Liver (tissue), 9 donors: ENCODE results near the gene SYNGR1. TPM values are rescaled to one million over a fixed set of nuclear protein-coding genes. Genes with fewer than 3 reads are reported as not detected.
A peak's percentile ranks its signal among the peaks of the same experiment; 100 is the strongest.

Experiments used
- DNase-seq: peaks from one replicate; pipeline ENCODE4 v3.0.0-alpha.2; 2017; ENCODE audit warnings: low spot score
- H3K27ac ChIP-seq, 2 donors: one replicate each; pipeline ENCODE4 v1.7.0; 2013; ENCODE audit warnings: inconsistent platforms in 2 of 2, low read length in 2 of 2, control low read depth in 1 of 2, low read depth in 1 of 2, mild to moderate bottlenecking in 1 of 2
- H3K27me3 ChIP-seq, 4 donors: one replicate each; pipeline versions ENCODE4 v1.6.1 to v1.7.0; 2013; ENCODE audit warnings: low read length in 3 of 4, inconsistent platforms in 1 of 4, mild to moderate bottlenecking in 1 of 4, moderate library complexity in 1 of 4; ENCODE audit not compliant: control insufficient read depth in 4 of 4, insufficient read depth in 4 of 4
- H3K36me3 ChIP-seq, 4 donors: one replicate each; pipeline versions ENCODE4 v1.6.1 to v1.7.0; 2013; ENCODE audit warnings: low read length in 3 of 4, mild to moderate bottlenecking in 3 of 4, low read depth in 1 of 4, moderate library complexity in 1 of 4; ENCODE audit not compliant: control insufficient read depth in 4 of 4, insufficient read depth in 3 of 4
- H3K4me1 ChIP-seq, 4 donors: one replicate each; pipeline versions ENCODE4 v1.6.1 to v1.7.0; 2013; ENCODE audit warnings: low read length in 3 of 4, mild to moderate bottlenecking in 3 of 4, moderate library complexity in 1 of 4; ENCODE audit not compliant: control insufficient read depth in 4 of 4, insufficient read depth in 4 of 4
- H3K4me3 ChIP-seq, 3 donors: one replicate each; pipeline versions ENCODE4 v1.6.1 to v1.7.0; 2013; ENCODE audit warnings: low read length in 3 of 3, control low read depth in 1 of 3, low read depth in 1 of 3, mild to moderate bottlenecking in 1 of 3
- H3K9ac ChIP-seq, 2 donors: one replicate each; pipeline ENCODE4 v1.7.0; 2013; ENCODE audit warnings: low read length in 2 of 2, mild to moderate bottlenecking in 2 of 2, moderate library complexity in 2 of 2, control low read depth in 1 of 2, low read depth in 1 of 2
- H3K9me3 ChIP-seq, 4 donors: one replicate each; pipeline versions ENCODE4 v1.6.1 to v1.7.0; 2013; ENCODE audit warnings: low read length in 3 of 4; ENCODE audit not compliant: control insufficient read depth in 4 of 4
- EGR1 ChIP-seq, 2 donors: IDR thresholded peaks; 2 replicates each; pipeline ENCODE4 v1.6.1; 2016 to 2018; ENCODE audit warnings: antibody characterized with exemption in 2 of 2, low read depth in 2 of 2
- FOXA1 ChIP-seq: IDR thresholded peaks from 2 replicates; pipeline ENCODE4 v1.6.1; 2016; ENCODE audit warnings: antibody characterized with exemption
- FOXA2 ChIP-seq: IDR thresholded peaks from 2 replicates; pipeline ENCODE4 v1.6.1; 2016; ENCODE audit warnings: antibody characterized with exemption
- GABPA ChIP-seq, 2 donors: IDR thresholded peaks in 1 of 2; conservative IDR thresholded peaks in 1 of 2; 2 replicates each; pipeline ENCODE4 v1.6.1; 2016; ENCODE audit warnings: antibody characterized with exemption in 2 of 2, mild to moderate bottlenecking in 1 of 2, moderate library complexity in 1 of 2
- HNF4A ChIP-seq, 2 donors: conservative IDR thresholded peaks; 2 replicates each; pipeline ENCODE4 v1.6.1; 2016; ENCODE audit warnings: antibody characterized with exemption in 2 of 2, mild to moderate bottlenecking in 2 of 2
- JUND ChIP-seq, 2 donors: IDR thresholded peaks; 2 replicates each; pipeline ENCODE4 v1.6.1; 2016; ENCODE audit warnings: antibody characterized with exemption in 2 of 2
- NR2F2 ChIP-seq: IDR thresholded peaks from 2 replicates; pipeline ENCODE4 v1.6.1; 2016; ENCODE audit warnings: antibody characterized with exemption
- RAD21 ChIP-seq, 2 donors: IDR thresholded peaks; 2 replicates each; pipeline ENCODE4 v1.6.1; 2016; ENCODE audit warnings: antibody characterized with exemption in 2 of 2, mild to moderate bottlenecking in 2 of 2
- RXRA ChIP-seq, 2 donors: IDR thresholded peaks; 2 replicates each; pipeline ENCODE4 v1.6.1; 2017 to 2018; ENCODE audit warnings: antibody characterized with exemption in 2 of 2, mild to moderate bottlenecking in 1 of 2
- SP1 ChIP-seq: IDR thresholded peaks from 2 replicates; pipeline ENCODE4 v1.6.1; 2018; ENCODE audit warnings: antibody characterized with exemption, mild to moderate bottlenecking
- TAF1 ChIP-seq: conservative IDR thresholded peaks from 2 replicates; pipeline ENCODE4 v1.6.1; 2016; ENCODE audit warnings: antibody characterized with exemption, mild to moderate bottlenecking
- YY1 ChIP-seq: IDR thresholded peaks from 2 replicates; pipeline ENCODE4 v1.6.1; 2016; ENCODE audit warnings: antibody characterized with exemption, mild to moderate bottlenecking
- WGBS: extraction: QIAGEN DNeasy Blood & Tissue Kit; methylation state at CpG from one replicate; pipeline ENCODE4 v1.1.7; 2013; 5-methylcytosine and 5-hydroxymethylcytosine counted together
- polyA plus RNA-seq, 2 donors: library from polyadenylated mRNA; stranded (reverse) in 1 of 2; unstranded in 1 of 2; fragments of 200-250 nt in 1 of 2; fragments of >200 nt in 1 of 2; fragmentation: Nextera tagmentation in 1 of 2; extraction: Ambion mirVana in 1 of 2; gene quantifications; one replicate each; pipeline versions ENCODE4 v1.2.1 to v1.2.3, GENCODE V29; 2013 to 2015
- total RNA-seq, 2 donors: library from RNA; depleted of rRNA; stranded (reverse); fragments of >200 nt; gene quantifications; one replicate each; pipeline ENCODE4 v1.2.3, GENCODE V29; 2014
- TF ChIP-seq, protein P1 (sequence below): IDR thresholded peaks from 2 replicates; pipeline ENCODE4 v1.6.1; 2016; ENCODE audit warnings: antibody characterized with exemption
- TF ChIP-seq, protein P2 (sequence below): IDR thresholded peaks from 2 replicates; pipeline ENCODE4 v1.6.1; 2016; ENCODE audit warnings: antibody characterized with exemption, mild to moderate bottlenecking
- TF ChIP-seq, protein P3 (sequence below): IDR thresholded peaks from 2 replicates; pipeline ENCODE4 v1.6.1; 2016; ENCODE audit warnings: antibody characterized with exemption
- donor health status: healthy.
- donor health status: healthy.
- donor health status: healthy.
- donor health status: healthy.
- donor health status: healthy.

SYNGR1 gene
- total and polyA plus RNA-seq, 4 donors: 1.8 to 21.9 (median 5.2) TPM

DNA sequence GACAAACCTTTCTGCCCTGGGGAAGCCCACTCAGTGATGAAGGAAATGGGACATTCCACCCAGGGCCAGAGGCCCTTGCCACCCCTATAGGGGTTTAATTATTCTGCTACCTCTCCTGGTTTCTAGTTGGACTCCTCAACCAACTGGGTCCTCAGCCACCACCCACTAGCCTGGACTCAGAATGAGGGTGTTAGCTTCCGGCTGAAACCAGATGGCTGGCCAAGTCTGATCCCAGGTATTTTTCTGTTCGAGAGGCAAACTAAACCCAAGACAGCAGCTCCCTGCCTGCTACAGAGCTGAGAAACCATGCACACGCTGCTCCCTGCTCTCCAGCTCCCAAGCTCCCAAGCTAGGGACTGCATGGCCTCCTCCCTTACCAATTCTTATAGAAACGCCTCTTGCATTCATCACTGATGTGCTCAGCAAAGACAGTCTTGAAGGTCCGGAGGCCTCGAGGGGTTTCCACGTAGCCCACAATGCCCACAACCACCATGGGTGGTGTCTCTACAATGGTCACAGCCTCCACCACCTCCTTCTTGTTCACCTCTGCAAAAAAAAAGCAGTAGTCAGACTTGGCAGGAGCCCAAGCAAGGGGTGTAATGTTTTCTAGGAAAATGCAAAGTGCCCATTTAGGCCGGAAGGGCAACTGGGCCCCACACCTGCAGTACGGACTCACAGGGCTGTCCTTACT, 32.6 kb upstream of the SYNGR1 start:
- Histone ChIP-seq H3K27me3 (no peaks in the 10 kb centered on the region), H3K9ac (peak overlapping the region; percentile 88 to 100), H3K9me3 (no peaks in the 10 kb centered on the region), H3K27ac (peak overlapping the region; percentile 96 to 100), H3K36me3 (peaks cover 31 to 48% (median 39%) of the 10 kb centered on the region in 4 donors), H3K4me3 (peak overlapping the region; percentile 77 to 97 (median 96)), H3K4me1 (peaks cover 4 to 61% (median 50%) of the 10 kb centered on the region in 4 donors)
- DNase-seq: peak; percentile 40
- TF ChIP-seq SP1: no peak
- TF ChIP-seq YY1: no peak
- TF ChIP-seq FOXA2: no peak
- TF ChIP-seq EGR1 (IDR thresholded peaks at IDR 0.05; ENCODE audit: low read depth in 2 of 2): no peak
- no peak for TF ChIP-seq TAF1
- TF ChIP-seq RXRA (IDR thresholded peaks at IDR 0.05): no peak
- TF ChIP-seq, protein P1, sequence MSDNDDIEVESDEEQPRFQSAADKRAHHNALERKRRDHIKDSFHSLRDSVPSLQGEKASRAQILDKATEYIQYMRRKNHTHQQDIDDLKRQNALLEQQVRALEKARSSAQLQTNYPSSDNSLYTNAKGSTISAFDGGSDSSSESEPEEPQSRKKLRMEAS: no peak
- TF ChIP-seq NR2F2: no peak
- TF ChIP-seq GABPA (IDR thresholded peaks at IDR 0.05 in 1 of 2, conservative IDR thresholded peaks at IDR 0.05 in 1 of 2): no peak
- TF ChIP-seq RAD21 (IDR thresholded peaks at IDR 0.05): no peak
- no peak for TF ChIP-seq JUND (IDR thresholded peaks at IDR 0.05)
- no peak for TF ChIP-seq HNF4A (conservative IDR thresholded peaks at IDR 0.05)
- no peak for TF ChIP-seq FOXA1
- WGBS: 27% methylated on average over 9 of the region's 9 CpGs

DNA sequence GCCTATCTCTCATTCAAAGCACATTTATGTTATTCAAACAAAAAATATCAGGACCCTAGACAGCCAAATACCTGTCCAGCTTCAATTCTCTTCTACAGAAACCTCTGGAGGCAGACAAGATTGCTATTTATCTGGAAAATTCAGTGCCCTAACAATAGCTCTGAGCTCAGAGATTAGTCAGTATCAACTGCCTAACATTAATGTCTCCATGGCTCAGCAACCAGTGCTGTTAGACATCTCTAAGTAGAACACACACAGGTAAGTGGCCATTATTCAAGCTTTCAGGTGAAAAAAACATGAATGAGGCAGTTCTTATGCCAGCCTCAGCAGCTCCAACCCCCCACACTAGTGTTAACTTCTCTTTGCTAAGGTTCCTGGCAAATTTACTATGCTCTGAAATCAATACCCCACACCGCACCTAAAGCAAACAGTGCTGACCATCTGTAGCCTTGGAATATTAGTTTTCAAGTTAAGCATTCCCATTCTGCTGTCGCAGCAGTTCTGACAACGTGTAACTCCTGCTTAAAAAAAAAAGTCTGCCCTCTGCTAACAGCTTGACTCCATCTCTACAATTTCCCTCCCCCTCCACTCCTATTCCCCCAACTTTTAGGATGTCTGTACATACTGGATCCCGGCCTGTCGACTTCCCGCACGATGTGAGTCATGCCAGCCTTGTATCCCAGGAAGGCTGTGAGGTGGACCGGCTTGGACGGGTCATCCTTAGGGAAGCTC, 31.9 kb upstream of the SYNGR1 start:
- DNase-seq: peak; percentile 35
- H3K4me3 ChIP-seq: peak overlapping the region; percentile 77 to 97 (median 96)
- peaks cover 29 to 41% (median 32%) of the 10 kb centered on the region in 4 donors for H3K36me3 ChIP-seq
- WGBS: 12% methylated on average over 9 of the region's 9 CpGs
- H3K9ac ChIP-seq: peak overlapping the region; percentile 88 to 100
- H3K27me3 ChIP-seq: no peaks in the 10 kb centered on the region
- TF ChIP-seq YY1 (peak; percentile 24), RXRA (IDR thresholded peaks at IDR 0.05) (peak in 1 of 2 donors; percentile 34), SP1 (peak; percentile 27), HNF4A (conservative IDR thresholded peaks at IDR 0.05) (no peak), JUND (IDR thresholded peaks at IDR 0.05) (peak in 1 of 2 donors; percentile 13), RAD21 (IDR thresholded peaks at IDR 0.05) (peak in 1 of 2 donors; percentile 4), FOXA2 (no peak)
- TF ChIP-seq, protein P2, sequence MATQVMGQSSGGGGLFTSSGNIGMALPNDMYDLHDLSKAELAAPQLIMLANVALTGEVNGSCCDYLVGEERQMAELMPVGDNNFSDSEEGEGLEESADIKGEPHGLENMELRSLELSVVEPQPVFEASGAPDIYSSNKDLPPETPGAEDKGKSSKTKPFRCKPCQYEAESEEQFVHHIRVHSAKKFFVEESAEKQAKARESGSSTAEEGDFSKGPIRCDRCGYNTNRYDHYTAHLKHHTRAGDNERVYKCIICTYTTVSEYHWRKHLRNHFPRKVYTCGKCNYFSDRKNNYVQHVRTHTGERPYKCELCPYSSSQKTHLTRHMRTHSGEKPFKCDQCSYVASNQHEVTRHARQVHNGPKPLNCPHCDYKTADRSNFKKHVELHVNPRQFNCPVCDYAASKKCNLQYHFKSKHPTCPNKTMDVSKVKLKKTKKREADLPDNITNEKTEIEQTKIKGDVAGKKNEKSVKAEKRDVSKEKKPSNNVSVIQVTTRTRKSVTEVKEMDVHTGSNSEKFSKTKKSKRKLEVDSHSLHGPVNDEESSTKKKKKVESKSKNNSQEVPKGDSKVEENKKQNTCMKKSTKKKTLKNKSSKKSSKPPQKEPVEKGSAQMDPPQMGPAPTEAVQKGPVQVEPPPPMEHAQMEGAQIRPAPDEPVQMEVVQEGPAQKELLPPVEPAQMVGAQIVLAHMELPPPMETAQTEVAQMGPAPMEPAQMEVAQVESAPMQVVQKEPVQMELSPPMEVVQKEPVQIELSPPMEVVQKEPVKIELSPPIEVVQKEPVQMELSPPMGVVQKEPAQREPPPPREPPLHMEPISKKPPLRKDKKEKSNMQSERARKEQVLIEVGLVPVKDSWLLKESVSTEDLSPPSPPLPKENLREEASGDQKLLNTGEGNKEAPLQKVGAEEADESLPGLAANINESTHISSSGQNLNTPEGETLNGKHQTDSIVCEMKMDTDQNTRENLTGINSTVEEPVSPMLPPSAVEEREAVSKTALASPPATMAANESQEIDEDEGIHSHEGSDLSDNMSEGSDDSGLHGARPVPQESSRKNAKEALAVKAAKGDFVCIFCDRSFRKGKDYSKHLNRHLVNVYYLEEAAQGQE: peak; percentile 7
- TF ChIP-seq, protein P3, sequence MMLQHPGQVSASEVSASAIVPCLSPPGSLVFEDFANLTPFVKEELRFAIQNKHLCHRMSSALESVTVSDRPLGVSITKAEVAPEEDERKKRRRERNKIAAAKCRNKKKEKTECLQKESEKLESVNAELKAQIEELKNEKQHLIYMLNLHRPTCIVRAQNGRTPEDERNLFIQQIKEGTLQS: no peak
- H3K27ac ChIP-seq: peak overlapping the region; percentile 96 to 100
- H3K4me1 ChIP-seq: peaks cover 4 to 55% (median 50%) of the 10 kb centered on the region in 4 donors
- H3K9me3 ChIP-seq: no peaks in the 10 kb centered on the region
